Left lobe of liver (tissue), 2 donors: Measurements from ENCODE around the gene CADM4. TPM values are rescaled to one million over a fixed set of nuclear protein-coding genes. Genes with fewer than 3 reads are reported as not detected.
"Not testable (repeated sequence)": the region's sequence is repeated elsewhere in the genome, so short reads cannot be mapped to it uniquely, and the experiment has no call there.

Source experiments
- ATAC-seq: fragments of 200-7000 bp; cut with Tn5 transposase; one replicate; pipeline ENCODE4 v1.9.1; 2020; ENCODE audit warnings: mild to moderate bottlenecking, moderate library complexity
- DNase-seq: peaks from one replicate; pipeline ENCODE4 v3.0.0-alpha.2; 2020; ENCODE audit warnings: low spot score
- total RNA-seq: library from RNA; stranded (reverse); gene quantifications from one replicate; pipeline ENCODE4 v1.2.1, GENCODE V29; 2021
- donor health status: DM: no; HTN: no; CAD: no; lungs with moderate emphysema.
- donor health status: DM: no; HTN: yes; CAD: no.

CADM4 gene
- total RNA-seq, 1 donor from 2014 or later = 5.1 TPM

DNA sequence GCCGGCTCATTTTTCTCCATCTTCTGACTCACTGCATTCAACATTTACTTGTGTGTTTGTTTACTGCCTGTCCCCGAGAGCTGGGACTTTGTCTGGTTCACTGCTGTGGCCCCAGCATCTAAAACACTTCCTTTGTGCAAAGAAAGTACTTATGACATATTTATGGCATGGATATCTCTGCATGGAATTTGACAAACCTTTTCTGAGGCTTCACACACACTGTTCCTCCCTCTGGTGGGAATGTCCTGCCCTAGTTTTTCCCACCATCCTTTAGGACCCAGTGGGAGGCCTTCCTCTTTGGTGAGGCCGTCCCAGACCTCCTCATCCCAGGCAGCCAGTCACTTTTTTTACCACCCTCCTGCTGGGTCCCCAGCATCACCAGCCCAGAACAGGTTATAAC, 29.2 kb downstream of the CADM4 start:
- DNase-seq (no peak), ATAC-seq (no peak)

DNA sequence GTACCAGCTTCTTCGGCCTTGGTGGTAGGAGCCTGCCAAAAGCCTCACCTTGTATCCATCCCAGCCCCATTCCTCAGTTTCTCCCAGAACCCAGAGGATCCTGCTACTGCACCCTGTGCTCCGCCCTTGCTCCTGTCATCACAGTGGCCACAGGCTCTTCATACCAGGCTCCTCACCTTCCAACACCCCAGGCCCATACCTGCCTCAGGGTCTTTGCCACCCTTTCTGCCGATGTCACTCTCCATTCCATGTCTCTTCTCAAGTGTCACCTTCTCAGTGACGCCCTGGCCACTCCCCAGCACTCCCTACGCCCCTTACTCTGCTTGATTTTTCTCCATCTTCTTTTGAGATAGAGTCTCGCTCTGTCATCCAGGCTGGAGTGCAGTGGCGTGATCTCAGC, 29.8 kb downstream of the CADM4 start:
- no peak for ATAC-seq
- no peak for DNase-seq

DNA sequence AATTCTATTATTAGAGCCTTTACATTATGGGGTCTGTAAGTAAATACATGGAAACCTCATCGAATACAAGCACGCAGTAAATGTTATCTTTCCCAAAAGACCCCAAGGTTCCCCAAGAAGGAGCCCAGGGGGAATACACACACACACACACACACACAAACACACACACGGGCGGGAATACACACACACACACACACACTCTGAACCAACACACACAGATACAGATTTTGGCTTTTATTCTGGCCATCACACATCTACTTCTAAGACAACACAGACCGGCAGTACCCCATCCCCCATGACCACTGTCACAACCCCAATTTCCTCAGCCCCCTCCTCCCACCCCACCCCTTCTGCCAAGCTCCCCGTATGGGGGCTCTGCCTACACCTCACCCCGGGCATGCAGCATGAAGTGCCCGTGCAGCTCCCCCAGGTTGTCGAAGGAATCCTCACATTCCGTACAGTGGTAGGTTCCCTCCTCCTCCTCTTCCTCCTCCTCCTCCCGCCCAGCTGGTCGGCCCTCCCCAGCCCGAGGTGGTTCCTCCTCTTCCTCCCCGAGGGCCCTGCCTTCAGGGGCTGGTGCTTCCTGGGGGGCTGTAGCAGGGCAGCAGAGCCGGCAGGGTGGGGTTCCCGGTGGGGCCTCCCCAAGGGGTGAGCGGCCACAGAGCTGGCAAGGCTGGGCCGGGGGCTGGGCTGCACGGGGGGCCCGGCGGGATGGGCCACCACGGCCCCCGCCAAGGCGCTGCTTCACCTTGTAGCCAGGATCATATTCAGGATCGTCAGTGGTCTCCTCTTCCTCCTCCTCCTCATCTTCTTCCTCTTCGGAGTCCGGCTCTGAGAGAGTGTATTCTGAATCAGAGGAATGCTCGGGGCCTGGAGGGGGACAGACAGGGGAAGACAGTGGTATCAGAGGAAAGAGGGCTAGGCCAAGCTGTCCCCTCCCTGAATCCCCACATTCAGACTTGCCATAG, 32.1 kb downstream of the CADM4 start:
- DNase-seq (no peak), ATAC-seq (no peak)

DNA sequence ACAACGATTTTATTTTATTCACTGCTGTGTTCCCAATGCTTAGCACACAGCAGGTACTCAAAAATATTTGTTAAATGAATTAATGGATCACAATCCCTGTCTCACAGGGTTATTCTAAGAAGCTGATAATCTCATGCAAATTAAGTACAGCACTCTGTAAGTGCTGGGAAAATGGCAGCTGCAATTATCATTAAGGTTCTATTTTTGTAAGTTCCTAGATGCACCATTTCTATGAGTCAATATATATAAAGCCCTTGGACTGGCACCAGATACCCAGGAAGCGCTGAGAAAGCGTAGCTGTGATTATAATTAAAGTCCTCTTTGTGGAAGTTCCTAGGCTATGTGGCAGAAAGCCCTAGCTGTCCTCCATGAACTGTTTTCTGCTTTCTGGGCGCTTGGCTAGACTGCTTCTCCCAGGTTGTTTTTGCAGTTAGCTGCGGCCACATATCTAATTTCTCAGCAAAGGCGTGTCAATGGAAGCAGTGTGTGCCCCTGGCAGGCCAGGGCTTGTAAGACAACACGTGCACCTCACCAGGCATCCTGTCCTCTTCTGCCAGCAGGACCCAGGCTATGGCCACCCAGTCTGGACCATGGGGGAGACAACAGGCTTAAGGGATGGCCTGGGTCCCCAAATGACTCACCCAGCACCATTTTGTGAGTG, 33.0 kb downstream of the CADM4 start:
- ATAC-seq = no peak
- no peak for DNase-seq

DNA sequence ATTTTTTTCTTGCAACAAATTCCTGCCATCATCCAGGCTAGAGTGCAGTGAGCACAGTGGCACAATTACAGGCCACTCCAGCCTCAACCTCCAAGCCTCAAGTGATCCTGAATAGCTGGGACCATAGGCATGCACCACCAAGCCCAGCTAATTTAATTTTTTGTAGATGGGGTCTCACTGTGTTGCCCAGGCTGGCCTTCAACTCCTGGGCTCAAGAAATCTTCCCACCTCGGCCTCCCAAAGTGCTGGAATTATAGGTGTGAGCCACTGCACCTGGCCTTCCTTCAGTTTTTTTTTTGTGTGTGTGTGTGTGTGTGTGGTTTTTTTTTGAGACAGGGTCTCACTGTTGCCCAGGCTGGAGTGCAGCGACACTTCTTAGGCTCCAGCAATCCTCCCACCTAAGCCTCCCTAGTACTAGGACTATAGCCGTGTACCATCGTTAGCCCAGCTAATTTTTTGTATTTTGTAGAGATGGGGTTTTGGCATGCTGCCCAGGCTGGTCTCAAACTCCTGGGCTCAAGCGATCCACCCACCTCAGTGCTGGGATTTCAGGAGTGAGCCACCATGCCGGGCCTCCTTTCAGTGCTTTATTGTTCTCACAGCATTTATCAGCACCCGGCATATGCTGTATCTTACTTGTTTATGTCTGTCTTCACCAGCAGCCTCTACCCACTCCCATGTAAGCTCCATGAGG, 33.6 kb downstream of the CADM4 start:
- ATAC-seq = no peak

DNA sequence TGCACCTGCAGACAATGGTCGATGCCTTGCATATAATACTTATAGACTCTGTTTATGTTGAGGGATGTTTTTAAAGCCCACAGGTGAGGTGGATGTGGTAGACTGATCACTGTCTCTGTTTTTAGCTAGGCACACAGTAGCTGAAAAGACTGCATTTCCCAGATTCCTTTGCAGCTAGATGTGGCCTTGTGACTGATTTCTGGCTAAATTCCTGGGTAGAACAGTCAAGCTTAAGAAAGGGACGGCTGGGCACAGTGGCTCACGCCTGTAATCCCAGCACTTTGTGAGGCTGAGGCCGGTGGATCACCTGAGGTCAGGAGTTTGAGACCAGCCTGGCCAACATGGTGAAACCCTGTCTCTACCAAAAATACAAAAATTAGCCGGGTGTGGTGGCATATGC, 39.3 kb downstream of the CADM4 start:
- DNase-seq, ATAC-seq: not testable (repeated sequence)

More for the DNA sequence above, 33.6 kb downstream of the CADM4 start:
- no peak for DNase-seq

DNA sequence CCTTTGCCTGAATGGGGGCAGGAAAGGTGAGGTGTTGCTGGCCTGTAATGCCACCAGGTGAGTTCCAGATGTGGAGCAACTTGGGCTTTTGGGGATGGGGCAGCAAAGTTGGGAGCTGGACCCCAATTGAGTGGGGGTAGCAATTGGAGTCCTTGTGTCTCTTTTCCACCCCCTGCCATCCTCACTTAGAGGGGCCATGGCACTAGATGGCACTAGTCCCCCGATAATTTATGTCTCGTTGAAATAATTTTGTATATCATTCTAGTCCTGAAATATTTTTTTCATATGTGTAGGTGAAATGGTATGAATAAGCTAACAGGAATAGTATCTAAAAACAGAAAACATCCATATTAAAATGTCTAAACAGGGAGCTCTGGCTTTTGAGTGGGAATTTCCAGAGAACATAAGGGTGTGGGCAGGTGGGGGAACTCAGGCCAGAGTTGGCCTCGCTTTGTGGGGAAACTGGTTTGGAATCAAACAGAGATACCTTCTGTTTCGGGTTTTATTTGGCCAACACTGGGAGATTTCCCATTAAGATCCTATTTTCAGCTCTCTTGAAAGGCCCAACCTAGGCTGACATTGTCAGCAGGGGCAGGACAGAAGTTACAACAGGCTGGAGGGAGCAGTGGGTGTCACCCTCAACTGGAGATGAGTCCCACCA, 39.9 kb downstream of the CADM4 start:
- DNase-seq (no peak), ATAC-seq (no peak)

DNA sequence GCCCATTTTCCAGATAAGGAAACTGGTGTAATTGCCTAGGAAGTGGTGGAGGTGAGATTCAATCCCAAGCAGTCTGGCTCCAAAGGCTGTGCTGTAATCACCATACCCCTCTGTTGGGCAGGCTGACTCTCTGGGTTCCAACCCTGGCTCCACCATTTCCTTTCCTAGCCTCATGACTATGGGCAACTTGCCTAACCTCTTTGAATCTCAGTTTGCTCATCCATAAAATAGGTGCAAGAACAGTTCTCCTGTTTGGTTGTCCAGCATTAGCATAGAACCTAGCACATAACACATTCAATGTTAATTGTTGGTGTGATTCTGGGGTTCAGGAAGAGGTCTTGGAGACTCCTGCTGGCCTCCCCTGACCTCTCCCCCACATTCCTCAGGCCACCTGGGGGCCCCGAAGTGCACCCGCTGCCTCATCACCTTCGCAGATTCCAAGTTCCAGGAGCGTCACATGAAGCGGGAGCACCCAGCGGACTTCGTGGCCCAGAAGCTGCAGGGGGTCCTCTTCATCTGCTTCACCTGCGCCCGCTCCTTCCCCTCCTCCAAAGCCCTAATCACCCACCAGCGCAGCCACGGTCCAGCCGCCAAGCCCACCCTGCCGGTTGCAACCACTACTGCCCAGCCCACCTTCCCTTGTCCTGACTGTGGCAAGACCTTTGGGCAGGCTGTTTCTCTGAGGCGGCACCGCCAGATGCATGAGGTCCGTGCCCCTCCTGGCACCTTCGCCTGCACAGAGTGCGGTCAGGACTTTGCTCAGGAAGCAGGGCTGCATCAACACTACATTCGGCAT, 41.0 kb downstream of the CADM4 start:
- no peak for DNase-seq
- ATAC-seq = no peak

DNA sequence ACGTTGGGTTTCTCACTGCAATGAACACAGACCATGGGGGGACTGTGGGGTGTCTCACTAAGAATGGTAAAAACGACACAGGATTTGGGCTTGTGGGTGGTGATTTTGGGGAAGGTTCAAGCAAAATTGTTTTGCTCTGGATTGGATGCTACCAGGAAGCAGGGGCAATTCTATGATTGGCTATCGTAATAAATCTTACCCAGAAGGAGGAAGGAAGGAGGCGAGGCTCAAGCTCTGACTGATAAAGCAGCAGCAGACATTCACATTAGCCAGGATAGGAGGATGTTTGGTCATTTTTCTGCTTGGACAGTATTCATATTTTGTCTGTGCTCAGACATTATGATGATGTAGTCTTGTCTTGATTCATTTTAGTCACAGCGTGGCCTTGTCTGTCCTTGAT, 41.8 kb downstream of the CADM4 start:
- DNase-seq (no peak), ATAC-seq (no peak)

DNA sequence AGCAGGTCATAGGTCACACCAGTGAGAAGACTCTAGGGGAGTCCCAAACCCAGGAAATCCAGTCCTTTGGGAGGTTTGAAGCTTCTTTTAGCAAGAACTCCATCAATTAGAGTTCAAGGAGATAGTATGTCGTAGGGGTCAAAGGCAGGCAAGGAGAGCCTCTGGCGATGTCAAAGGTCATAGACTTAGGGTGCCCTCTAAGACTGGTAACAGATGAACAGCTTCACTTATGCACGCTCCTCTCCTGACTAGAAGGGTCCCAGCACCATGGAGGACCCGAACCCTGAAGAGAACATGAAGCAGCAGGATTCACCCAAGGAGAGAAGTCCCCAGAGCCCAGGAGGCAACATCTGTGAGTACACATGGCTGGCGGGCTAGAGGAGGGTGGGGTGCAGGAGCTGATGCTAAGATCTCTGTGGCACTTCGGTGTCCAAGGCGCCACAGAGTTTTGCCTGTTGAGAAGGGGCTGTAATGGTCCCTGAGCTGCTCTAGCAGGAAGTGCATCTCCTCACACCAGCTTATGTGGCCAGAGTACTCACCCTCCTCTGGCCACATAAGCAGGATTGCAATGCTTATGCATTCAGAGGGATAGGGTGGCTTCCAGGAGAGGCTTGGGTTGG, 42.7 kb downstream of the CADM4 start:
- DNase-seq = no peak
- ATAC-seq = no peak

DNA sequence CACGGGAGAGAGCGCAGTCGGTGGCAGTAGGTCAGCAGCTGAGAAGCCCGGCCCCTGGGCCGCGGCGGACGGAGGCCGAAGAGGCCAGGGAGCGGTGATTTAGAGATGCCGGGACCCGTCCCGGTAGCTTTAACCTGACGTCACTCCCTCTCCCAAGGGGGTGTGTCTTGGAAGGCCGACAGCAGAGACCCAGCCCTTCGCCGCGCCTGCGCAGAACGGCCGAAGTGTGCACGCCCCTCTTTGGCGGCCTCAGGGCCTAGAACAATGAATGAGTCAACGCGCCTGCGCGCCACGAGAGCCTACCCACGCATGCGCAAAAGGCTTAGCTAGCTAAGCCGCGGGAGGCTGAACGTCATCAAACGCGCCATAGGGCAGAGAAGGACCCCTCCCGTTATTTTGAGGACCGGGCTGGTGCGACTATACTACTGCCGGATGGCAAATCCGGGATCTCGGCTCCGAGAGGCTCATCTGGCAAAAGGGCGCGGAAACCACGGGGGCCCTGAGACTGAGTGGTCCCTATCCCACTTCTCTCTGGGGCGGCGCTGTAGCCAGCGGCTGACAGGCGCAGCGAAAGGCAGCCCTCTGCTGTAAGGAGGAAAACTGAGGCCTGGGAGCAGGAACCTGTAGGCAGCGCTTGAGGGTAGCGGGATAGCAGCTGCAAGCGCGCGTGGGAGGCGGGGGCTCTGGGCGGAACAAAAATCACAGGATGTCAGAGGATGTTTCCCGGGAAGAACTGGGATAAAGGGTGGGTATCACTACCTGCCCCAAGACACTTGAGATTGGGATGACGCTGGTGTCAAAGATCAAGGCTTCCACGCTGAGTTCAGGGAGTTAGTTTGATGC, 43.4 kb downstream of the CADM4 start, which contains the start of the genes IRGQ and ZNF576:
Gene IRGQ (minus strand): TSS at position 136 of the 843 bp plus-strand sequence. CDS start 796 bp downstream, outside the sequence.
Gene ZNF576 (plus strand): TSS at position 597 of the 843 bp plus-strand sequence. CDS start 514 bp downstream, outside the sequence.
- peak; percentile 100 for DNase-seq
- ATAC-seq = peak; percentile 91

DNA sequence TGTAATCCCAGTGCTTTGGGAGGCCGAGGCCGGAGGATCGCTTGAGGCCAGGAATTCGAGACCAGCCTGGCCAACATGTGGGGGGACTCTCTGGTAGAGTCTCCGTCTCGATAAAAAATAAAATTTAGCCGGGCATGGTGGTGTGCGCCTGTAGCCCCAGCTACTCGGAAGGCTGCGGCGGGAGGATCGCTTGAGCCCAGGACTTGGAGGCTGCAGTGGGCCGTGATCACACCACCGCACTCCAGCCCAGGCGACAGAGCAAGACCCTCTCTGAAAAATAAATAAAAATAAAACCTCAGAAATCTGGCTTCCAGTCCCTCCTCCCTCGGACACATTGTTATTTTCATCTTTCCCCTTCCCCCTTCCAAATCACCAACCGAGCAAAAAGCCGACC, 44.0 kb downstream of the CADM4 start:
- ATAC-seq (peak; percentile 21), DNase-seq (no peak)

DNA sequence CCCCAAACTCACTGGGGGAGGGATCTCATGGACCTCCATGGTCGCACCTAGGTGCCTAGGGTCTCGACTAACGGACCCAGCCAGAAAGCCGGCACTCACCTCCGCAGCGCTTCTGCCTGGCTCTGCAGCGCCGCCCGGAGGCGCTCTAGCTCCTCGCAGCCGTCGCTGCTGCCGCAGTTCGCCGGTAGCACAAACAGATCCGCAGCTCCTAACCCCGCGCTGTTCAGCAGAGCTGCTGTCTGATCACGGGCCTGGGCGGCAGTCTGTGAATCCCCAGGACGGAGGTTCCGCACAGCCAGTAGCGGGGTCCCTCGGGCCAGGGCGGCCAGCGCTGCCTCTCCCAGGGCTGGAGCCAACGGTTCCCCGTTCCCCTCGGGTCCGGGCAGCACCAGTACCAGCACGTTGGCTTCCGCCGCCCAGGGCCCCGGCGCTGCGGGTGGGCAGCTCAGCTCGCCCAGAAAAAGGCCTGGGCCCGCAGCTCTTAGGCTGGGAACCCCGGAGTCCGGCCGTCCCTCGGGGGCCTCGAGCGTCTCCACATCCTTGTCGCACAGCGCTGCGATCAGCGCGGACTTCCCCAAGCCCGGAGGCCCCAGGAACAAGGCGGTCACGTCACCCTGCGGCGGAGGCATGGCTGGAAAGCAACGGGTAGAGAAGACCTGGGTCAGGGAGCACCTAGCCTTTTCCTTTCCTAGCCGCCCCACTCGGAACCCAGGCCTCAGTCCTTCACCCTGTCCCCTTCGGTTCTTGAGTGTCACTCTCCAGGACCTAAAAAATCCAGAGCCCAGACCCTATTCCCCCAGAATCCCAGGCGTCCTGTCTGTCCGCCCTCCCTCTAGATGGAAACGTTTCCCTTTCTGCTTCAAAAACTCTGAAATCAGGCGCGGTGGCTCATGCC, 44.7 kb downstream of the CADM4 start:
- ATAC-seq (peak; percentile 41), DNase-seq (peak; percentile 60)

DNA sequence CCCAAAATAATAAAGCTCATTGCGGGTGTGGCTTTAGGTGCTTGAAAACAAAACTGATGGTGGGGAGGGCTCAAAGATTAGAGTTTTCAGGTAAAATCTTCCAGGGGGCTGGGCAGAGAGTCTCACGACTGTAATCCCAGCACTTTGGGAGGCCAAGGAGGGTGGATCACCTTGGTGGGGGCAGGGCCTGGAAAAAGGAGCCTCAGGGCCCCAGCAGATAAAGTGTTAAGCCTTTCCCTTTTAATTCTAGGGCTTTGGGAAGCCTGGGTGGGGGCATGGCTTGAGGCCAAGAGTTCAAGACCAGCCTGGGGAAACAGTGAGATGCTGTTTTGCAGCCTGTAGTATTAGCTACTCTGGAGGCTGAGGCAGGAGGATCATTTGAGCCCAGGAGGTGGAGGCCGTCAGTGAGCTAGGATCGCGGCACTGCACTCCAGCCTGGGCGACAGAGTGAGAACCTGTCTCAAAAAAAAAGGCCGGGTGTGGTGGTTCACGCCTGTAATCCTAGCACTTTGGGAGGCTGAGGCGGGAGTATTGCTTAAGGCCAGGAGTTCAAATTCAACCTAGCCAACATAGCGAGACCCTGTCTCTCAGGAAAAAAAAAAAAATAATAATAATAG, 45.5 kb downstream of the CADM4 start:
- DNase-seq = no peak
- no peak for ATAC-seq

DNA sequence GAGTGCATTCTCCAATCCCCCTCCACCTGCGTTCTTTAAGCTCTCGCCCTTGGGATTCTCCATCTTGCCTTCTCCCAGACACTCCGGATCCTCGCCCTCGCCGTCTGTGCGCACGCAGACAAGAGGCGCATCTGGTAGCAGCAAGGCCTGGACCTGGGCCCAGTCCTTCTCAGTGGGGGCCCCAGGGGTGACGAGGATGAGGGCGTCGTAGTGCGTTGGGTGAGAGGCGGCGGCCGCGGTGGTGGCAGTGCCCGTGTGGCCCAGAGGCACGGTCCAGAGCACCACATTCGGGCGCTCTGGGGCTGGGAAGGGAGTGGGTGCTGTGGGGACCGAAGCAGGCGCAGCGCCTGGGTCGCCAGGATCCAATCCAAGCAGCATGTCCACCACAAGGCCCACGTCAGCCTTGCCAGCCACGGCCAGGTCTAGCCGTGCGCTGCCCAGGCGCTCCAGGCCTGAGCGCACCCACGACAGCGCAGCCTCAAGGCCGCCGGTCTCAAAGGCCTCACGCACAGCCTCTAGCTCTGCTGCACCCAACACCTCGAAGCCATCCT, 46.8 kb downstream of the CADM4 start:
- DNase-seq (no peak), ATAC-seq (no peak)

DNA sequence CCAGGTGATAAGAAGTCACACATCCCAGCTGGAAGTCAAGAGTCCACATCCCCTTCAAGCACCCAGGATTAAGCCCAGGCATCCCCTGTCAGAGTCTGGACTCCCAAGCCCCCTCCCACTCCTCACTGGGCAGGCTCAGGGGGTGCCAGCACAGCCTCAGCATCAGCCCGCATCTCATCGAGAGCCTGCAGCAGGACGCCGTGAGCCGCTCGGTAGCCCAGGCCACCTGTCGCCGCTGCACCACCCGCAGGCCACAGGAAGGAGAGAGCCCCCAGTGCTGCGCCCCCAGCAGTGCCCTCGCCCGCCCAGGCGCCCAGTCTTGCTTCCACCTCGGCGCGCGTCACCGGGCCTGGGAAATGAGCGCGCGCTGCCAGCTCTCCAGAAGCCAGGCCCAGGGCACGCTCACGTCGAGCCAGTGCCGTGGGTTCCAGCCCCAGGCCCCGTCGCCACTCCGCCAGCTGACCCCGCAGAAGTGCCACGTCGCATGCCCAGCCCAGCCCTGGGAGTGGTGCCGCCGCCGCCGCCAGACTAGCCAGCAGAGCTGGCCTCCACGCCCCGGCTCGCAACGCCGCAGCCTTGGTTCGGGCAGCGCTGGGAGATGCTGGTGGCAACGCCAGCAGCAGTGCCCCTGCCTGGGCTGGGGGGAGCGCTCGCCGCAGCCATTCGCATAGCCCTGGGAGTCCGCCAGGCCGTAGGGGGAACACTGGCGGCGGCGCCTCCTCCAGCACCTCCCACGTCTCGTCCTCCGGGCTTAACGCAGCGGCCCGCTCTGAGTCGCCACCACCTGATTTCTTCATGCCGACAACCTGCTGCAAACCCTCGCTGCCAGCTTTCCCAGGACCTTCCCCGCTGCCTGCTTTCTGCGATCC, 47.5 kb downstream of the CADM4 start:
- DNase-seq (no peak), ATAC-seq (no peak)
